GM12872 (cell line): ENCODE results near the gene TNIK.

Experiments
- CTCF ChIP-seq: IDR thresholded peaks from 3 replicates; pipeline ENCODE4 v1.5.1; 2011; ENCODE audit warnings: low read depth, mild to moderate bottlenecking, low read length, moderate library complexity; ENCODE audit not compliant: insufficient read depth

The TNIK gene

GRCh38 chr3:171415070-171415469 is 45.1 kb downstream of the TNIK start:
- TF ChIP-seq CTCF = no peak

GRCh38 chr3:171412473-171412872 is 47.7 kb downstream of the TNIK start:
- no peak for TF ChIP-seq CTCF

GRCh38 chr3:171412054-171412453 is 48.2 kb downstream of the TNIK start:
- TF ChIP-seq CTCF = no peak

- TF ChIP-seq CTCF = no peak
These were observed 50.0 kb downstream of the TNIK start for GRCh38 chr3:171410186-171410585.

GRCh38 chr3:171407759-171408158 is 52.4 kb downstream of the TNIK start:
- no peak for TF ChIP-seq CTCF

- no peak for TF ChIP-seq CTCF
These were observed 55.7 kb downstream of the TNIK start for GRCh38 chr3:171404376-171404967.

- TF ChIP-seq CTCF = no peak
These were observed 57.9 kb downstream of the TNIK start for GRCh38 chr3:171402281-171402680.
